GM23248 (cell line): Measurements from ENCODE around the gene MFF. TPM values are rescaled to one million over a fixed set of nuclear protein-coding genes. Genes with fewer than 3 reads are reported as not detected.

Source experiments
- DNase-seq: peaks from one replicate; pipeline ENCODE4 v3.0.0-alpha.2; 2015
- H2AFZ ChIP-seq: fragments of 200-600 bp; sonication (generic); 2 replicates; pipeline ENCODE4 v1.6.1; 2016; ENCODE audit warnings: antibody characterized with exemption
- H3F3A ChIP-seq: fragments of 200-600 bp; sonication (generic); 2 replicates; pipeline ENCODE4 v1.6.1; 2016; ENCODE audit warnings: mild to moderate bottlenecking, antibody characterized with exemption, mixed run types; ENCODE audit not compliant: insufficient read depth
- H3K27ac ChIP-seq: fragments of 200-600 bp; sonication (generic); 2 replicates; pipeline ENCODE4 v1.5.1; 2016; ENCODE audit warnings: mild to moderate bottlenecking
- H3K27me3 ChIP-seq: fragments of 200-600 bp; sonication (generic); replicated peaks from 2 replicates; pipeline ENCODE4 v1.6.1; 2016; ENCODE audit warnings: mild to moderate bottlenecking; ENCODE audit not compliant: insufficient read depth
- H3K36me3 ChIP-seq: fragments of 200-600 bp; sonication (generic); 2 replicates; pipeline ENCODE4 v1.6.1; 2016; ENCODE audit warnings: low read depth, mild to moderate bottlenecking
- H3K4me1 ChIP-seq: fragments of 200-600 bp; sonication (generic); 2 replicates; pipeline ENCODE4 v1.6.1; 2016; ENCODE audit warnings: mild to moderate bottlenecking; ENCODE audit not compliant: insufficient read depth
- H3K4me2 ChIP-seq: fragments of 200-600 bp; sonication (generic); one replicate; pipeline ENCODE4 v1.6.1; 2016; ENCODE audit warnings: mild to moderate bottlenecking; ENCODE audit not compliant: unreplicated experiment
- H3K4me3 ChIP-seq: fragments of 200-600 bp; sonication (generic); 2 replicates; pipeline ENCODE4 v1.5.1; 2016; ENCODE audit warnings: mild to moderate bottlenecking
- H3K79me2 ChIP-seq: fragments of 200-600 bp; sonication (generic); 2 replicates; pipeline ENCODE4 v1.6.1; 2016; ENCODE audit warnings: mild to moderate bottlenecking; ENCODE audit not compliant: insufficient read depth
- H3K9ac ChIP-seq: fragments of 200-600 bp; sonication (generic); 2 replicates; pipeline ENCODE4 v1.6.1; 2016; ENCODE audit warnings: mild to moderate bottlenecking
- H3K9me2 ChIP-seq: fragments of 200-600 bp; sonication (generic); 2 replicates; pipeline ENCODE4 v1.6.1; 2016; ENCODE audit warnings: mixed run types, mild to moderate bottlenecking, moderate library complexity; ENCODE audit not compliant: insufficient read depth
- H3K9me3 ChIP-seq: fragments of 200-600 bp; sonication (generic); one replicate; pipeline ENCODE4 v1.6.1; 2017; ENCODE audit warnings: low read depth
- H4K20me1 ChIP-seq: fragments of 200-600 bp; sonication (generic); 2 replicates; pipeline ENCODE4 v1.6.0; 2016; ENCODE audit not compliant: insufficient read depth
- EZH2 ChIP-seq: fragments of 200-600 bp; sonication (generic); IDR thresholded peaks from 2 replicates; pipeline ENCODE4 v1.6.1; 2018; ENCODE audit warnings: antibody characterized with exemption, mild to moderate bottlenecking; ENCODE audit not compliant: insufficient read depth, poor library complexity, severe bottlenecking
- EZH2phosphoT487 ChIP-seq: fragments of 200-600 bp; sonication (generic); IDR thresholded peaks from 2 replicates; pipeline ENCODE4 v1.6.1; 2018; ENCODE audit warnings: antibody characterized with exemption, moderate library complexity, mild to moderate bottlenecking, low read depth; ENCODE audit not compliant: insufficient read depth
- WGBS, 2 experiments: methylation state at CpG; one replicate each; pipeline ENCODE4 v1.1.6; 2015 to 2017; ENCODE audit warnings: low lambda C conversion rate in 2 of 2, low coverage in 1 of 2; ENCODE audit errors: missing lambda C conversion rate in 2 of 2; 5-methylcytosine and 5-hydroxymethylcytosine counted together
- in situ Hi-C: fragments of 300-500 bp; cut with MboI; formaldehyde crosslinking; loops from 2 replicates; pipeline ENCODE4 v1.15.0; 2020
- polyA plus RNA-seq: library from polyadenylated mRNA; unstranded; fragments of >200 nt; fragmentation: Nextera tagmentation; extraction: Ambion mirVana; gene quantifications from 2 replicates; pipeline ENCODE4 v1.2.1, GENCODE V29; 2016
- total RNA-seq: library from RNA; depleted of rRNA; stranded (reverse); fragments of >200 nt; shearing (Covaris generic); gene quantifications from 2 replicates; pipeline ENCODE4 v1.2.3, GENCODE V29; 2014

Gene MFF
- total and polyA plus RNA-seq, 2 experiments from 2014 or later, result 250 to 301 TPM

DNA sequence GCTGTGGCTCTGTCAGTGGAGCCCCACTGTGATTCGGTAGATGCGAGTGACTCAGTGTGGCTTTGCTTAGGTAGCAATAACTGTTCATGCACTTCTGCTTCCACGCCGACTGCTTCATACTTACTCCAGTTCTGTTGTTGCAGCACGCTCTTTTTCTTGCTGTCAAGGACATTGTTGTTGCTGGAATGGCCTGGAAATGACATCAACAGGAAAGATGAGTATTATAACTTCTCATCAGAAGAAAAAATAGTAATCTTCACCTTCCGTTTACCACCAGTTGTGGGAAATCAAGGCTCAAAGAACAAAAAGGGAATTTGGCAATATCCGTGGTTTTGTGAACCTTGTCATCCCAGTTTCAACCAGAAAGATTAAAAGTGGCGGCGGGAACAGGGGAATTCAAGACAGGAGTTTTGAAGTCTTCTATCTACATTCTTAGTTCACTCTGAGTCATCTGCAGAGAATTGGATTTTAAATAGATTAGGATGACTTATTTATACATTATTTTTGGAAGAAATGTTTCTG lies 45.8 kb downstream of the MFF start:
- H3K36me3 ChIP-seq, result no peaks in the 10 kb centered on the region
- H3K4me2 ChIP-seq, result peak overlapping the region; percentile 60
- no peak overlapping the region for H3K4me3 ChIP-seq
- peak; percentile 96 for DNase-seq
- H3K4me1 ChIP-seq, result peaks cover 65% of the 10 kb centered on the region
- peaks cover 75% of the 10 kb centered on the region for H3F3A ChIP-seq
- H3K9me2 ChIP-seq, result no peaks in the 10 kb centered on the region
- in situ Hi-C loops, result no loop called here
- H3K9ac ChIP-seq, result peak overlapping the region; percentile 66
- 5% methylated on average over 9 of the region's 9 CpGs for WGBS, 2 experiments
- no peaks in the 10 kb centered on the region for H3K79me2 ChIP-seq
- H3K27me3 ChIP-seq, result no peaks in the 10 kb centered on the region
- H4K20me1 ChIP-seq, result no peaks in the 10 kb centered on the region
- no peak overlapping the region for H2AFZ ChIP-seq
- H3K9me3 ChIP-seq, result no peaks in the 10 kb centered on the region
- peak overlapping the region; percentile 90 for H3K27ac ChIP-seq
- TF ChIP-seq EZH2 (no peak), EZH2phosphoT487 (no peak)

DNA sequence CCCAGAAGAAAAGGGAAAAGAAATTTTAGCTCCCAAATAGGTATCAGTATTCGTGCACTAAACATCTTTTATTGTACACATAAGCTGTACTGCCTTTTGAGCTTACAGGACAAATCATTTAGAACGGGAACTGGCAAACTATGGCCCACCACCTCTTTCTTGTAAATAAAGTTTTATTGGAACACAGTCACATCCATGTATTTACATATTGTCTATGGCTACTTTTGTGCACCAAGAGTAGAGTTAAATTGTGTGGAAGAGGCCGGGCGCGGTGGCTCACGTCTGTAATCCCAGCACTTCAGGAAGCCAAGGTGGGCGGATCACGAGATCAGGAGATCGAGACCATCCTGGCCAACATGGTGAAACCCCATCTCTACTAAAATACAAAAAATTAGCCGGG lies 48.3 kb downstream of the MFF start:
- Histone ChIP-seq H4K20me1 (no peaks in the 10 kb centered on the region), H3K27me3 (no peaks in the 10 kb centered on the region), H2AFZ (no peak overlapping the region), H3F3A (peaks cover 81% of the 10 kb centered on the region), H3K36me3 (no peaks in the 10 kb centered on the region), H3K79me2 (no peaks in the 10 kb centered on the region), H3K27ac (peak overlapping the region; percentile 87), H3K9me2 (no peaks in the 10 kb centered on the region), H3K4me1 (peaks cover 75% of the 10 kb centered on the region), H3K4me2 (no peak overlapping the region), H3K9me3 (no peaks in the 10 kb centered on the region), H3K9ac (no peak overlapping the region), H3K4me3 (no peak overlapping the region)
- no peak for DNase-seq
- no peak for TF ChIP-seq EZH2phosphoT487
- no peak for TF ChIP-seq EZH2
- 92% methylated on average over 10 of the region's 10 CpGs for WGBS, 2 experiments
- in situ Hi-C loops, result no loop called here

DNA sequence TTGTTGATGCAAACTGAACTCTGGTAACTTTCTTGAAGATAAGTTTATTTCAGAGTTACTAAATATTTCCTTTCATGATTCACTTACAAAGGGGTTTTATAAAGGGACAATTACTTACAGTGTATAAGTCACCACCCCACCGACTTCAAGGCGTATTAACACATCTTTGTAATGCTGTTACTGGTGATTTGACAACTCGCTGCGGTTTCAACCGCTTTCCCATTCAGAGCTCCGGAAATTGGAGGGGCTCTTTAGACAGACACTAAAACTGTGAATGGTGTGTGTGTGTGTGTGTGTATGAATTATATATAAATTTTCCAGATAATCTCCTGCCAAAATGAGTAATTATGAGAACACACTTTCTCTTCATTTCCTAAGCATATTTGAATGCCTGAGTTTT lies 49.1 kb downstream of the MFF start:
- H3K9me3 ChIP-seq, result no peaks in the 10 kb centered on the region
- TF ChIP-seq EZH2phosphoT487, result peak; percentile 94
- TF ChIP-seq EZH2, result no peak
- H3K4me3 ChIP-seq, result no peak overlapping the region
- H3K79me2 ChIP-seq, result no peaks in the 10 kb centered on the region
- H4K20me1 ChIP-seq, result no peaks in the 10 kb centered on the region
- peaks cover 81% of the 10 kb centered on the region for H3F3A ChIP-seq
- H3K9me2 ChIP-seq, result no peaks in the 10 kb centered on the region
- H3K27ac ChIP-seq, result peak overlapping the region; percentile 87
- DNase-seq, result peak; percentile 93
- no peak overlapping the region for H2AFZ ChIP-seq
- no peaks in the 10 kb centered on the region for H3K36me3 ChIP-seq
- peaks cover 75% of the 10 kb centered on the region for H3K4me1 ChIP-seq
- no peaks in the 10 kb centered on the region for H3K27me3 ChIP-seq
- in situ Hi-C loops, result no loop called here
- H3K9ac ChIP-seq, result peak overlapping the region; percentile 55
- H3K4me2 ChIP-seq, result peak overlapping the region; percentile 45
- WGBS, 2 experiments, result 34% methylated on average over 6 of the region's 6 CpGs

DNA sequence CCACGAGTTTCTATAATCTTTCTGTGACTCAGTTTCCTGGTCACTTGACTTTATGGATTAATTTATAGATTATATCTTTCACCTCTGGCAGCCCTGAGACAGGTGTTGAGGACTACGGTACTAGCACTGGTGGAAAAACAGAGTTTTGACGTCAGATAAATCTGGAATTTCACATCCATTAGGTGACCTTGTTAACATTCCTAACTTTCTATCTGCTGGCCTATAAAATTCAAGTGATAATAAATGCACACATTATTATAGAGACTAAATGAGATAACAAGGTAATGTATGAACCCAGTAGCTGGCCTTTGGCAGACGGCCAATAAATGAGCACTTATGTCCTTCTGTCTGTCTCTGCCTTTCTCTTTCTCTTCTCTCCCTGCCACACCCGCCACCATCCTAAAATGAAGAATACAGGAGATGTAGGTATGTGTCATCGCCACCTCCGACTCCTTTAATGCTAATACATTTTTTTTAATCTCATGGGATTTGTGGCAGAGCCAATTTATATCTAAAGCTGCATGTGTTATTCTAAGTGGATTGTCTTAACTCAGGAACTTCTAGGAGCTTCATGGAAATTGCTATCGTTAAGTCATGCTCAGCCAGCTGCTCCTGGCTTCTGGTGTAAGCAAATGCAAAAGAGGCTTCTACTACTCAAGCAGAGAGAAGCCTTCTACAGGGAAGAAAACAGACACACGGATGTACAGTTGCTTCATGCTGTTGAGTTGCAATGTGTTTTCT lies 51.8 kb downstream of the MFF start:
- in situ Hi-C loops, result no loop called here
- Histone ChIP-seq H2AFZ (peak overlapping the region; percentile 13; the same call in 1 of the 2 replicates), H3K36me3 (no peaks in the 10 kb centered on the region)

More for the DNA sequence above, 51.8 kb downstream of the MFF start:
- 64 to 67% methylated on average over 9 of the region's 9 CpGs for WGBS, 2 experiments
- peak; percentile 70 for DNase-seq
- peak overlapping the region; percentile 46 for H3K4me2 ChIP-seq
- no peaks in the 10 kb centered on the region for H4K20me1 ChIP-seq
- H3K9ac ChIP-seq, result peak overlapping the region; percentile 52
- peak overlapping the region; percentile 87 for H3K27ac ChIP-seq
- H3K27me3 ChIP-seq, result no peaks in the 10 kb centered on the region
- no peaks in the 10 kb centered on the region for H3K9me3 ChIP-seq
- no peaks in the 10 kb centered on the region for H3K79me2 ChIP-seq
- H3K4me1 ChIP-seq, result peaks cover 61% of the 10 kb centered on the region
- TF ChIP-seq EZH2, result no peak
- no peak for TF ChIP-seq EZH2phosphoT487
- no peaks in the 10 kb centered on the region for H3K9me2 ChIP-seq
- H3F3A ChIP-seq, result peaks cover 71% of the 10 kb centered on the region
- no peak overlapping the region for H3K4me3 ChIP-seq
